H54 (cell line): ENCODE measurements around the gene ERCC6.

Experiments
- DNase-seq: peaks from one replicate; pipeline ENCODE4 v3.0.0; 2011; ENCODE audit warnings: low spot score, mixed read lengths; ENCODE audit not compliant: insufficient read length
- FAIRE-seq: peaks from 3 replicates; lab custom pipeline; 2011; peaks lifted over from hg19 to GRCh38; lab: Jason Lieb, UNC
- POLR2A ChIP-seq: IDR thresholded peaks from 2 replicates; pipeline ENCODE4 v1.6.1; 2011; ENCODE audit warnings: low read depth, mild to moderate bottlenecking, low read length

Gene ERCC6

DNA sequence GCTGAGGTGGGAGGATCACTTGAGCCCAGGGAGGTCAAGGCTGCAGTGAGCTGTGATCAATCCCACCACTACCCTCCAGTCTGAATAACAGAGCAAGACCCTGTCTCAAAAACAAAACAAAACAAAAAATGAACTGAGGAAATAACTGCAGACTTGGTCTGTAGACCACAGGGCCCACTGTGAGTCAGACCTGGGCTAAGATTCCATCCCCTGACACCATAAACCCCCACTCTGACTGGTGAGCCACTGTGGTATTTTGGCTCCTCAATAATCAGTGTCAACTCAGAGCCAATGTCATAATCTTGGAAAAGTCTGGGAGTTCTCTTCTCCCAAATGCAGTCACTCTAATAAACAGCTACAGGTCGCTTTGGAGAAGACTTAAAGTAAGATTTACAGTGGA, 24.0 kb upstream of the ERCC6 start:
- FAIRE-seq (no peak), DNase-seq (no peak)
- no peak for TF ChIP-seq POLR2A

GRCh38 chr10:49560526-49560925, 21.6 kb upstream of the ERCC6 start:
- TF ChIP-seq POLR2A = no peak
- FAIRE-seq = no peak
- no peak for DNase-seq

DNA sequence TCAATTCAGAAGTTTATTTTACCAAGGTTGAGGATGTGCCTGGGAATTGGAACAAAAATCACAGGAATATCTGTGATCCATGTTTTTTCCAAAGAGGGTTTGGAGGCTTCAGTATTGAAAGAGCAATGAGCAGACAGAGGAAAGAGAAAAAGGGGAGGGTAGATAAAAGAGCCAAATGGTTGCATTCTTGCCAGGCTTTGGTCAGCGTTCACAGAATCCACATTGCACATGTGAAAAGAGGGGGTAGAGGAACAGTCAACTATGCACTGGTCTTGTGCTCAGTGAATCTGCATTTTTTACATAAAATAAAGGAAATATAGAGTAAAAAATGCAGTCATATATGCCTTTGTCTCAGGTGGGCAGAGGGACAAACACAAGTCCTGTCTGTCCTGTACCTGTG, 20.6 kb upstream of the ERCC6 start:
- no peak for DNase-seq
- FAIRE-seq = no peak
- no peak for TF ChIP-seq POLR2A

DNA sequence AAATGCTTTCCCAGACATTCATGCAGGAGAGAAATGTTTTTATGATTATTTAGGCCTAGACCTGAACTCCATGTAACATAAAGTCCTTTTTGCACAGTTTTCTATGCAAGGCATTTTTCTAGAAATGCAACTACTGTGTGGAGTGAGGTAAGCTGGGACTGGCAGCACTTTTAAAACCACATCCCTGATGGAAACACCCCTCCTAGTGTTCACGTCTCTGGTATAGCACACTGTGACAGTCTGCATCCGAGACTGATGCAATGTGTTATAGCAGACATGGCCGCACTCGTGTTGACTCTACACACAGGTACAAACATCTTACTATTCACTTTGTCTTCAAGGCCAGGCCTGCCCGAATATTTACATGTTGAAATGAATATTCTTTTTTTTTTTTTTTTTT, 19.3 kb upstream of the ERCC6 start:
- DNase-seq (no peak), FAIRE-seq (no peak)
- no peak for TF ChIP-seq POLR2A

- DNase-seq (no peak), FAIRE-seq (no peak)
- no peak for TF ChIP-seq POLR2A
Measured at GRCh38 chr10:49557681-49558080, 18.8 kb upstream of the ERCC6 start.

GRCh38 chr10:49556723-49557122, 17.8 kb upstream of the ERCC6 start:
- DNase-seq (no peak), FAIRE-seq (no peak)
- no peak for TF ChIP-seq POLR2A

DNA sequence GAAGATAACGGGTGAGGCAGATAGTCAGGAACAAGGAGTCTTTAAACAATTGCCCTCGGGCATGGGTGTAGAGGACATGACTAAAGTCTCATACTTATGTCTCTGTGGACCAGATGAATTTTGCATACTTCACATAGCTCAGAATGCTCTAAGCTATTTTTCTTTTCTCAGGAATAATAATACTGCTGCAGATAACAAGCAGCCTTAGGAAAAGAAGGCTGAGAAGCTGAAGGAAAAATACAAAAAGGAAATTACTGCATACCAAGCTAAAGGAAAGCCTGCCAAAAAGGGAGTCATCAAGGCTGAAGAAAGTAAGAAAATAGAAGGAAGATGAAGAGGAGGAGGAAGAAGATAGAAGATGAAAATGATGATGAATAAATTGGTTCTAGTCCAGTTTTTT, 13.4 kb upstream of the ERCC6 start:
- FAIRE-seq = peak; percentile 80
- no peak for TF ChIP-seq POLR2A
- DNase-seq = no peak

GRCh38 chr10:49550563-49550962, 11.6 kb upstream of the ERCC6 start:
- FAIRE-seq (peak; percentile 64), DNase-seq (no peak)
- no peak for TF ChIP-seq POLR2A

DNA sequence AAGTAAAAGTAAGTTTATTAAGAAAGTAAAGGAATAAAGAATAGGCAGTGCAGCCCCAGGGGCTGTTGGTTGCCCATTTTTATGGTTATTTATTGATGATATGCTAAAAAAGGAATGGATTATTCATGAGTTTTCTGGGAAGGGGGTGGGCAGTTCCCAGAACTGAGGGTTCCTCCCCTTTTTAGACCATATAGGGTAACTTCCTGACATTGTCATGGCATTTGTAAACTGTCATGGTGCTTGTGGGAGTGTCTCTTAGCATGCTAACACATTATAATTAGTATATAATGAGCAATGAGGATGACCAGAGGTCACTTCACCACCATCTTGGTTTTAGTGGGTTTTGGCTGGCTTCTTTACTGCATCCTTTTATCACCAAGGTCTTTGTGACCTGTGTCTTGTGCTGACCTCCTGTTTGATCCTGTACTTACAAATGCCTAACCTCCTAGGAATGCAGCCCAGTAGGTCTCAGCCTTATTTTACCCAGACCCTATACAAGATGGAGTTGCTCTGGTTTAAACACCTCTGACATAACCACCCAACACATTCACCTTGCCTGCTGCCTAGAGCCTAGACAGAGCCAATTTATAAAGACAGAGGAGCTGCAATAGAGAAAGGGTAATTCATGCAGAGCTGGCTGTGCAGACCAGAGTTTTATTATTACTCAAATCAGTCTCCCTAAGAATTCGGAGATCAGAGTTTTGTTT, 10.9 kb upstream of the ERCC6 start:
- no peak for FAIRE-seq
- TF ChIP-seq POLR2A = no peak
- DNase-seq = no peak

GRCh38 chr10:49543604-49544003, 4.7 kb upstream of the ERCC6 start:
- no peak for TF ChIP-seq POLR2A
- FAIRE-seq = no peak
- no peak for DNase-seq

- DNase-seq (no peak), FAIRE-seq (no peak)
- no peak for TF ChIP-seq POLR2A
Measured at GRCh38 chr10:49542353-49542752, 3.4 kb upstream of the ERCC6 start.

DNA sequence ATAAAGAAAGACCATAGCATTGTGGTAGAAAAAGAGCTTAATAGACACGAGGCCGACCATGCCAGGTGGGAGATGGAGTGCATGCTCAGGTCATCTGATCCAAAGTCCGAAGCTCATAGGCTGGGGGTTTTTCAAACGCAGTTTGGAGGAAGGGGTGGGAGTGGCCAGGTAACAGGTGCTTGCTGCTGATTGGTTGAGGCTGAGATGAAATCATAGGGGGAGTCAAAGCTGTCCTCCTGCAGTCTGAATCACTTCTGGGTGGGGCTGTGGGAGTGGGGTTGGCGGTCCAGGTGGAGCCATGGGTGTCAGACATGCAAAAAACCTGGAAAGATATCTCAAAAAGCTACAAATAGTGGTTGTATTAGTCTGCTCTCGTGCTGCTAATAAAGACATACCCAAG, 2.8 kb upstream of the ERCC6 start:
- FAIRE-seq (no peak), DNase-seq (no peak)
- TF ChIP-seq POLR2A = no peak

DNA sequence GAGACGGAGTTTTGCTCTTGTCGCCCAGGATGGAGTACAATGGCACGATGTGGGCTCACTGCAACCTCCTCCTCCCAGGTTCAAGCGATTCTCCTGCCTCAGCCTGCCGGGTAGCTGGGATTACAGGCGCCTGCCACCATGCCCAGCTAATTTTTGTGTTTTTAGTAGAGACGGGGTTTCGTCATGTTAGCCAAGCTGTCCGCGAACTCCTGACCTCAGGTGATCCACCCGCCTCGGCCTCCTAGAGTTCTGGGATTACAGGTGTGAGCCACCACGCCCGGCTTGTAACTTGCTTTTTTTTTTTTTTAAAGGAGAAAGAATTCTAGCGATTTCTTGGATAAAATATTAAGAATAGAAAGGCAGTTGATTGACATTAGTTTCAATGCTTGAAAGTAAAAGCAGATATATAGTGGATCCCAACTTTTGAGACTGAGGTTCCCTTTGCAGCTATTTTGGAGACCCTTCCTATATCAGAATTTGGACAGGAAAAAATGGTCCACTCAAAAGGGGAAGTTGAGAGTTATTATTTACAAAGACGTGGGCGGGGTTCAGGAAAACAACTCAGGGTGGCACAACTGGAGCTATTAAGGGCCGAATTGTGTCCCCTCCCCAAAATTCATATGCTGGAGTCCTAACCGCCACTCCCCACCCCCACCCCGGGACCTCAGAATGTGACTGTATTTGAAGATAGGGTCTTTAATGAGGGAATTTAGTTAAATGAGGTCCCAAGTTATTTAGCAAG, 1.3 kb upstream of the ERCC6 start:
- no peak for TF ChIP-seq POLR2A

DNA sequence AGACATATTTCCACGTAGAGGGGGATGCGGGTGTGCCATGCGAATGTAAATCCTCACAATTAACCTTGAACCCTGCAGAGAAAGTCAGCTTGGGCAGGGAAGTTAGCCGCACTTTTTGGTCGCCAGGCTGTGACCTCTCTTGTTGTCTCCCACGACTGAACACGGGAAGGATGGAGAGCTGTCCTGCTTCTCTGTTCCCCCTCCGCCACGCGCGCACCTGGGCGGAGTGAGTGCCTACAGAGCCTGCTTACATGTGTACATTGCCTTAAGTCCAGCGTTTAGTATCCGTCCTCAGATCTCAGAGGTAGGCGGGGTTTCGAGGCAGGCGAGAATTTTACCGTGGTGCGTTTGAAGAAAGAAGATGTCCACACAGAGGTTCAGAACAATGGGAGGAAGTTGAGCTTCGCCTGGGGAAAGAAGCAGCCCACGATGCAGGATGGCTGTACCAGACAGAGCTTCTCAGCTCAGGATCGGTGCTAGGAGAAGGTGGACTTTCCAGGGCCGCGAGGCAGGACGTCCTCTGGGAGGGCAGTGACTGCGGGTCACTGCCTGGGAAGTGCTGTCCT, 482 bp upstream of the ERCC6 start:
- TF ChIP-seq POLR2A = no peak
- no peak for FAIRE-seq
- DNase-seq = peak; percentile 21

More for the DNA sequence above, 1.3 kb upstream of the ERCC6 start:
- DNase-seq (no peak), FAIRE-seq (no peak)

DNA sequence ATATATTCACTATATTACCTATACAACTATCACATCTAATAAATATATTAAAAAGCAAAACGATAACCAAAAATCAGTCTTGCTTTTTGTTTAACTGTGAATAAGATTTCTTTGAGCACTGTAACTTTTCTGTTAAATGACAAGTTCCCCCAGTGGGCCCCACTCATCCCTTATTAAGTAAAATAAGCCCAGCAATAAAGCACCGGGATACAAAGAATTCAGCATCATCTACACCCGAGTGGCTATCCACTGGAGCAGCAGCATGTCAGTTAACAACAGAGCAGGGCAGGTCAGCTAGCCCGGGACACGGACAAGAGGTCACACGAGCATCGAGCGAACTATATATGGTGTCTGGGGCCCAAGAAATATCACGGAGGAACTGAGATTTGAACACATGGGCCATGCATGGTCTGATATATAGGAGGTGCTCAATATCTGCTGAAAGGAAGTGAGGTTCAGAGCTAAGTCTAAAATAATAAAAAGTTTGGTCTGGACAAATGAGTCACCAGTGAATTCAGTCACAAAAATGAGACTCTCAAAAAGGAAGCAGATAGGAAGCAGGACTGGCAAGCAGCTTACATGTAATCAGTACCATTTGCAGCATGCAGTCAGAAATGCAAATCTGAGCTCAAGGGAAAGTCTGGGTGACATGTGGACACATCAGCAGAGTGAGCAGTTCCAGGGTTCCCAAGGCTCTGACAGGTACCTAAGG, 4.1 kb downstream of the ERCC6 start:
- no peak for FAIRE-seq
- peak; percentile 30 for DNase-seq
- TF ChIP-seq POLR2A = no peak
